Measurements from ENCODE around the gene TMEM181.
"Not testable (repeated sequence)": the region's sequence is repeated elsewhere in the genome, so short reads cannot be mapped to it uniquely, and the experiment has no call there.

The TMEM181 gene

GRCh38 chr6:158661156-158661685 lies 101.3 kb downstream of the TMEM181 start:
- no peak for DNase-seq (ENCODE audit: low read depth)

GRCh38 chr6:158662607-158662953 lies 102.7 kb downstream of the TMEM181 start:
- no peak for DNase-seq (ENCODE audit: low read depth)

- no peak for DNase-seq (ENCODE audit: low read depth)
Measured at GRCh38 chr6:158662954-158663624, 103.2 kb downstream of the TMEM181 start.

GRCh38 chr6:158663625-158664165 lies 103.8 kb downstream of the TMEM181 start:
- no peak for DNase-seq (ENCODE audit: low read depth)

- no peak for DNase-seq (ENCODE audit: low read depth)
Measured at GRCh38 chr6:158665332-158665731, 105.4 kb downstream of the TMEM181 start.

- no peak for DNase-seq (ENCODE audit: low read depth)
Measured at GRCh38 chr6:158666628-158667359, 106.9 kb downstream of the TMEM181 start.

GRCh38 chr6:158667360-158667981 lies 107.6 kb downstream of the TMEM181 start:
- no peak for DNase-seq (ENCODE audit: low read depth)

GRCh38 chr6:158668707-158669103 lies 108.8 kb downstream of the TMEM181 start:
- no peak for DNase-seq (ENCODE audit: low read depth)

GRCh38 chr6:158669145-158670035 lies 109.5 kb downstream of the TMEM181 start:
- DNase-seq (ENCODE audit: low read depth): no peak

GRCh38 chr6:158672119-158672518 lies 112.2 kb downstream of the TMEM181 start:
- not testable (repeated sequence) for DNase-seq (ENCODE audit: low read depth)

- no peak for DNase-seq (ENCODE audit: low read depth)
Measured at GRCh38 chr6:158672726-158673125, 112.8 kb downstream of the TMEM181 start.

- DNase-seq (ENCODE audit: low read depth): no peak
Measured at GRCh38 chr6:158674342-158675131, 114.6 kb downstream of the TMEM181 start.

GRCh38 chr6:158677094-158677493 lies 117.2 kb downstream of the TMEM181 start:
- not testable (repeated sequence) for DNase-seq (ENCODE audit: low read depth)

- no peak for DNase-seq (ENCODE audit: low read depth)
Measured at GRCh38 chr6:158677906-158678578, 118.2 kb downstream of the TMEM181 start.

- DNase-seq (ENCODE audit: low read depth): no peak
Measured at GRCh38 chr6:158680015-158680414, 120.1 kb downstream of the TMEM181 start.

- DNase-seq (ENCODE audit: low read depth): no peak
Measured at GRCh38 chr6:158680481-158680880, 120.6 kb downstream of the TMEM181 start.

- DNase-seq (ENCODE audit: low read depth): no peak
Measured at GRCh38 chr6:158684311-158684710, 124.4 kb downstream of the TMEM181 start.

- no peak for DNase-seq (ENCODE audit: low read depth)
Measured at GRCh38 chr6:158684745-158685324, 124.9 kb downstream of the TMEM181 start.

Data from stimulated activated CD8-positive, alpha-beta memory T cell treated with anti-CD3 and anti-CD28 coated beads, Interleukin-7, amount 100 ng/mL, for 24 hours (primary cell).